CD4-positive, CD25-positive, alpha-beta regulatory T cell (primary cell): ENCODE measurements around the gene GLDN. TPM values are rescaled to one million over a fixed set of nuclear protein-coding genes. Genes with fewer than 3 reads are reported as not detected.
A peak's percentile ranks its signal among the peaks of the same experiment; 100 is the strongest.

Experiments
- ATAC-seq, 2 donors: fragments of 150-1000 bp; cut with Tn5 transposase; one replicate each; pipeline ENCODE4 v1.10.0; 2021; ENCODE audit warnings: low read depth in 2 of 2, moderate number of reproducible peaks in 2 of 2, moderate library complexity in 1 of 2
- DNase-seq, 3 donors: peaks; one replicate each; pipeline versions ENCODE4 v3.0.0 to v3.0.0-alpha.2; 2012 to 2022; ENCODE audit warnings: mixed read lengths in 1 of 3
- H3K27ac ChIP-seq: one replicate; pipeline ENCODE4 v1.7.0; 2013; ENCODE audit warnings: mild to moderate bottlenecking, low read length; ENCODE audit not compliant: insufficient read depth, poor library complexity, severe bottlenecking
- H3K27me3 ChIP-seq: one replicate; pipeline ENCODE4 v1.7.0; 2013; ENCODE audit warnings: low read length; ENCODE audit not compliant: control insufficient read depth, insufficient read depth
- H3K36me3 ChIP-seq: one replicate; pipeline ENCODE4 v1.7.0; 2013; ENCODE audit warnings: mild to moderate bottlenecking, low read length, moderate library complexity; ENCODE audit not compliant: control insufficient read depth, insufficient read depth
- H3K4me1 ChIP-seq: 2 replicates; pipeline ENCODE4 v1.7.0; 2013; ENCODE audit warnings: mild to moderate bottlenecking, low read length; ENCODE audit not compliant: insufficient read depth, control insufficient read depth, poor library complexity, severe bottlenecking
- H3K4me3 ChIP-seq: one replicate; pipeline ENCODE4 v1.7.0; 2013; ENCODE audit warnings: low read depth, mild to moderate bottlenecking, low read length, moderate library complexity
- H3K9me3 ChIP-seq, 2 experiments: 1 replicate in 1 of 2; 2 replicates in 1 of 2; pipeline ENCODE4 v1.7.0; 2013; ENCODE audit warnings: low read length in 2 of 2, mild to moderate bottlenecking in 1 of 2, moderate library complexity in 1 of 2; ENCODE audit not compliant: control insufficient read depth in 2 of 2
- H3K27ac Mint-ChIP-seq, 3 donors: one replicate each; pipeline ENCODE4 v1.8.0; 2020 to 2022; ENCODE audit warnings: mild to moderate bottlenecking in 3 of 3, mixed read lengths in 3 of 3, moderate library complexity in 2 of 3
- H3K27me3 Mint-ChIP-seq: one replicate; pipeline ENCODE4 v1.8.0; 2022; ENCODE audit warnings: mild to moderate bottlenecking, mixed read lengths
- H3K36me3 Mint-ChIP-seq: one replicate; pipeline ENCODE4 v1.8.0; 2020; ENCODE audit warnings: mixed read lengths
- H3K4me1 Mint-ChIP-seq, 4 donors: one replicate each; pipeline ENCODE4 v1.8.0; 2020 to 2022; ENCODE audit warnings: mixed read lengths in 4 of 4, mild to moderate bottlenecking in 1 of 4
- H3K4me3 Mint-ChIP-seq, 4 donors: one replicate each; pipeline ENCODE4 v1.8.0; 2020 to 2022; ENCODE audit warnings: mild to moderate bottlenecking in 4 of 4, mixed read lengths in 4 of 4, moderate library complexity in 3 of 4
- H3K9me3 Mint-ChIP-seq, 7 donors: one replicate each; pipeline ENCODE4 v1.8.0; 2020 to 2022; ENCODE audit warnings: mixed read lengths in 7 of 7, mild to moderate bottlenecking in 3 of 7, moderate library complexity in 2 of 7
- polyA plus RNA-seq, 4 donors: library from polyadenylated mRNA; unstranded; fragments of 300-500 nt; fragmentation: Illumina TruSeq; gene quantifications; one replicate each; pipeline ENCODE4 v1.2.3, GENCODE V29; 2021
- total RNA-seq: library from RNA; stranded (reverse); gene quantifications from one replicate; pipeline ENCODE4 v1.2.3, GENCODE V29; 2022

GLDN gene
- total and polyA plus RNA-seq, 5 donors from 2014 or later, result not detected

GRCh38 chr15:51325167-51325566 is 16.3 kb upstream of the GLDN start:
- no peaks in the 10 kb centered on the region for H3K36me3 ChIP-seq
- H3K36me3 Mint-ChIP-seq, result no peaks in the 10 kb centered on the region
- ATAC-seq (no peak), DNase-seq (no peak)
- H3K4me1 Mint-ChIP-seq, result no peaks in the 10 kb centered on the region
- no peak overlapping the region for H3K27ac ChIP-seq
- no peaks in the 10 kb centered on the region for H3K9me3 ChIP-seq
- no peak overlapping the region for H3K4me3 ChIP-seq
- peaks cover 0 to 4% (median 0%) of the 10 kb centered on the region in 7 donors for H3K9me3 Mint-ChIP-seq
- H3K27me3 ChIP-seq, result no peaks in the 10 kb centered on the region
- no peak overlapping the region for H3K4me3 Mint-ChIP-seq
- H3K4me1 ChIP-seq, result no peaks in the 10 kb centered on the region
- peaks cover 11% of the 10 kb centered on the region for H3K27me3 Mint-ChIP-seq
- no peak overlapping the region for H3K27ac Mint-ChIP-seq

GRCh38 chr15:51327081-51327480 is 14.4 kb upstream of the GLDN start:
- H3K36me3 ChIP-seq, result no peaks in the 10 kb centered on the region
- ATAC-seq, result no peak
- no peak for DNase-seq
- H3K4me1 ChIP-seq, result no peaks in the 10 kb centered on the region
- H3K9me3 Mint-ChIP-seq, result peaks cover 0 to 2% (median 0%) of the 10 kb centered on the region in 7 donors
- H3K36me3 Mint-ChIP-seq, result no peaks in the 10 kb centered on the region
- H3K4me1 Mint-ChIP-seq, result no peaks in the 10 kb centered on the region
- H3K4me3 Mint-ChIP-seq, result no peak overlapping the region
- peak overlapping the region in 1 of 3 donors; percentile 11 for H3K27ac Mint-ChIP-seq
- H3K27ac ChIP-seq, result no peak overlapping the region
- H3K27me3 Mint-ChIP-seq, result peaks cover 4% of the 10 kb centered on the region
- no peaks in the 10 kb centered on the region for H3K9me3 ChIP-seq
- no peaks in the 10 kb centered on the region for H3K27me3 ChIP-seq
- H3K4me3 ChIP-seq, result no peak overlapping the region

- ATAC-seq (no peak), DNase-seq (no peak)
- Mint-ChIP-seq H3K9me3 (peaks cover 0 to 2% (median 0%) of the 10 kb centered on the region in 7 donors), H3K36me3 (no peaks in the 10 kb centered on the region), H3K27ac (peak overlapping the region in 1 of 3 donors; percentile 52), H3K27me3 (no peaks in the 10 kb centered on the region), H3K4me3 (no peak overlapping the region), H3K4me1 (no peaks in the 10 kb centered on the region)
- Histone ChIP-seq H3K4me3 (no peak overlapping the region), H3K27me3 (no peaks in the 10 kb centered on the region), H3K4me1 (no peaks in the 10 kb centered on the region), H3K27ac (no peak overlapping the region), H3K36me3 (no peaks in the 10 kb centered on the region), H3K9me3 (no peaks in the 10 kb centered on the region)
These were observed 12.5 kb upstream of the GLDN start for GRCh38 chr15:51328926-51329325.

- no peaks in the 10 kb centered on the region for H3K4me1 Mint-ChIP-seq
- DNase-seq (no peak), ATAC-seq (no peak)
- no peak overlapping the region for H3K27ac Mint-ChIP-seq
- H3K4me3 Mint-ChIP-seq, result no peak overlapping the region
- H3K4me3 ChIP-seq, result no peak overlapping the region
- peaks cover 0 to 3% (median 0%) of the 10 kb centered on the region in 7 donors for H3K9me3 Mint-ChIP-seq
- H3K36me3 ChIP-seq, result no peaks in the 10 kb centered on the region
- no peaks in the 10 kb centered on the region for H3K36me3 Mint-ChIP-seq
- H3K27me3 Mint-ChIP-seq, result no peaks in the 10 kb centered on the region
- H3K27me3 ChIP-seq, result no peaks in the 10 kb centered on the region
- H3K4me1 ChIP-seq, result no peaks in the 10 kb centered on the region
- no peak overlapping the region for H3K27ac ChIP-seq
- no peaks in the 10 kb centered on the region for H3K9me3 ChIP-seq
These were observed 10.3 kb upstream of the GLDN start for GRCh38 chr15:51331141-51331540.

GRCh38 chr15:51332206-51333147 is 9.0 kb upstream of the GLDN start:
- H3K27me3 Mint-ChIP-seq, result peaks cover 3% of the 10 kb centered on the region
- no peak overlapping the region for H3K27ac ChIP-seq
- no peak overlapping the region for H3K27ac Mint-ChIP-seq
- no peaks in the 10 kb centered on the region for H3K4me1 ChIP-seq
- no peaks in the 10 kb centered on the region for H3K9me3 ChIP-seq
- H3K4me3 ChIP-seq, result no peak overlapping the region
- H3K36me3 ChIP-seq, result no peaks in the 10 kb centered on the region
- H3K4me1 Mint-ChIP-seq, result no peaks in the 10 kb centered on the region
- H3K9me3 Mint-ChIP-seq, result peaks cover 0 to 3% (median 0%) of the 10 kb centered on the region in 7 donors
- H3K27me3 ChIP-seq, result no peaks in the 10 kb centered on the region
- no peak overlapping the region for H3K4me3 Mint-ChIP-seq
- DNase-seq (no peak), ATAC-seq (no peak)
- H3K36me3 Mint-ChIP-seq, result no peaks in the 10 kb centered on the region

GRCh38 chr15:51333571-51333970 is 7.9 kb upstream of the GLDN start:
- Histone ChIP-seq H3K4me3 (no peak overlapping the region), H3K27ac (no peak overlapping the region), H3K27me3 (no peaks in the 10 kb centered on the region), H3K36me3 (no peaks in the 10 kb centered on the region), H3K9me3 (no peaks in the 10 kb centered on the region), H3K4me1 (no peaks in the 10 kb centered on the region)
- Mint-ChIP-seq H3K4me1 (no peaks in the 10 kb centered on the region), H3K9me3 (peaks cover 0 to 4% (median 0%) of the 10 kb centered on the region in 7 donors), H3K36me3 (no peaks in the 10 kb centered on the region), H3K4me3 (no peak overlapping the region), H3K27ac (no peak overlapping the region), H3K27me3 (peaks cover 4% of the 10 kb centered on the region)
- ATAC-seq (no peak), DNase-seq (no peak)

- Mint-ChIP-seq H3K4me1 (no peaks in the 10 kb centered on the region), H3K9me3 (peaks cover 0 to 4% (median 0%) of the 10 kb centered on the region in 7 donors), H3K27ac (no peak overlapping the region), H3K27me3 (peaks cover 4% of the 10 kb centered on the region), H3K4me3 (no peak overlapping the region), H3K36me3 (no peaks in the 10 kb centered on the region)
- H3K9me3 ChIP-seq, result no peaks in the 10 kb centered on the region
- no peak for DNase-seq
- no peak overlapping the region for H3K4me3 ChIP-seq
- no peak overlapping the region for H3K27ac ChIP-seq
- ATAC-seq, result no peak
- no peaks in the 10 kb centered on the region for H3K4me1 ChIP-seq
- H3K36me3 ChIP-seq, result no peaks in the 10 kb centered on the region
- no peaks in the 10 kb centered on the region for H3K27me3 ChIP-seq
These were observed 7.4 kb upstream of the GLDN start for GRCh38 chr15:51334011-51334451.

- no peak overlapping the region for H3K27ac ChIP-seq
- peaks cover 8% of the 10 kb centered on the region for H3K27me3 Mint-ChIP-seq
- H3K9me3 ChIP-seq, result no peaks in the 10 kb centered on the region
- no peaks in the 10 kb centered on the region for H3K27me3 ChIP-seq
- ATAC-seq (no peak), DNase-seq (no peak)
- no peaks in the 10 kb centered on the region for H3K36me3 ChIP-seq
- H3K4me3 Mint-ChIP-seq, result no peak overlapping the region
- H3K4me3 ChIP-seq, result no peak overlapping the region
- no peaks in the 10 kb centered on the region for H3K4me1 Mint-ChIP-seq
- peaks cover 0 to 7% (median 0%) of the 10 kb centered on the region in 7 donors for H3K9me3 Mint-ChIP-seq
- no peaks in the 10 kb centered on the region for H3K36me3 Mint-ChIP-seq
- H3K27ac Mint-ChIP-seq, result no peak overlapping the region
- no peaks in the 10 kb centered on the region for H3K4me1 ChIP-seq
These were observed 6.4 kb upstream of the GLDN start for GRCh38 chr15:51335087-51335486.
